HepG2 (cell line): ENCODE results near the gene ZACN. TPM values are rescaled to one million over a fixed set of nuclear protein-coding genes. Genes with fewer than 3 reads are reported as not detected.

Experiments used
- BCL3 ChIP-seq: sonication (generic); formaldehyde crosslinking; IDR thresholded peaks from 2 replicates; pipeline ENCODE4 v1.5.1; 2020; ENCODE audit warnings: mild to moderate bottlenecking, missing genetic modification reagents, moderate library complexity
- FOXC1 ChIP-seq: sonication (generic); formaldehyde crosslinking; IDR thresholded peaks from 2 replicates; pipeline ENCODE4 v1.8.0; 2022; ENCODE audit warnings: mild to moderate bottlenecking, missing genetic modification reagents, borderline replicate concordance
- NFIC ChIP-seq: IDR thresholded peaks from 2 replicates; pipeline ENCODE4 v1.6.1; 2012; ENCODE audit warnings: mild to moderate bottlenecking, low read length, inconsistent platforms
- NKX3-1 ChIP-seq: sonication (generic); formaldehyde crosslinking; IDR thresholded peaks from 2 replicates; pipeline ENCODE4 v1.5.0; 2020; ENCODE audit warnings: missing genetic modification reagents
- TFDP1 ChIP-seq: IDR thresholded peaks from 2 replicates; pipeline ENCODE4 v1.6.1; 2016; ENCODE audit warnings: missing compliant biosample characterization, missing genetic modification reagents, borderline replicate concordance
- TRIM24 ChIP-seq: sonication (generic); formaldehyde crosslinking; IDR thresholded peaks from 2 replicates; pipeline ENCODE4 v1.8.0; 2022; ENCODE audit warnings: mild to moderate bottlenecking, missing genetic modification reagents
- ZBTB46 ChIP-seq: sonication (generic); formaldehyde crosslinking; IDR thresholded peaks from 2 replicates; pipeline ENCODE4 v1.4.0; 2020; ENCODE audit warnings: mild to moderate bottlenecking, missing genetic modification reagents, borderline replicate concordance
- ZHX1 ChIP-seq: sonication (generic); formaldehyde crosslinking; IDR thresholded peaks from 2 replicates; pipeline ENCODE4 v1.8.1; 2022; ENCODE audit warnings: low read depth, mild to moderate bottlenecking, missing genetic modification reagents
- ZNF318 ChIP-seq: sonication (generic); formaldehyde crosslinking; IDR thresholded peaks from 2 replicates; pipeline ENCODE4 v1.4.0; 2020; ENCODE audit warnings: mild to moderate bottlenecking, missing genetic modification reagents
- ZNF776 ChIP-seq: sonication (generic); formaldehyde crosslinking; IDR thresholded peaks from 2 replicates; pipeline ENCODE4 v1.4.0; 2020; ENCODE audit warnings: mild to moderate bottlenecking, missing genetic modification reagents
- ZSCAN9 ChIP-seq: IDR thresholded peaks from 2 replicates; pipeline ENCODE4 v1.6.1; 2016; ENCODE audit warnings: borderline replicate concordance
- polyA plus RNA-seq, 8 experiments: library from polyadenylated mRNA; depleted of rRNA in 3 of 8; stranded (reverse) in 7 of 8; unstranded in 1 of 8; fragments of >200 nt; fragmentation: Illumina TruSeq in 4 of 8; extraction: Trizol in 4 of 8; gene quantifications; 2 replicates each; pipeline versions ENCODE4 v1.2.1 to v1.2.3, GENCODE V29; 2011 to 2016; ENCODE audit warnings: low read depth in 4 of 8, missing spikeins in 1 of 8, mixed read lengths in 1 of 8; ENCODE audit not compliant: insufficient read depth in 1 of 8
- total RNA-seq, 5 experiments: library from RNA; depleted of rRNA; stranded (reverse); fragments of >200 nt; fragmentation: Illumina TruSeq; extraction: Trizol; gene quantifications; 2 replicates each; pipeline ENCODE4 v1.2.3, GENCODE V29; 2016; ENCODE audit warnings: low read depth in 1 of 5

ZACN gene
- total and polyA plus RNA-seq, 2 of the 13 experiments (the other 11 are each of a cell fraction or from before 2014, with no cell fraction given) = 0.11 to 0.15 TPM

GRCh38 chr17:76104140-76104895 lies 25.3 kb downstream of the ZACN start (continued):
- peak; percentile 72 for TF ChIP-seq BCL3 (CRISPR knock-in tag)
- no peak for TF ChIP-seq NFIC
- TF ChIP-seq ZBTB46 (CRISPR knock-in tag) = no peak
- no peak for TF ChIP-seq TFDP1
- no peak for TF ChIP-seq ZHX1 (CRISPR knock-in tag)
- peak; percentile 22; the same call in 1 of the 2 replicates for TF ChIP-seq ZNF776 (CRISPR knock-in tag)
- no peak for TF ChIP-seq TRIM24 (CRISPR knock-in tag)
- TF ChIP-seq ZNF318 (CRISPR knock-in tag) = peak; percentile 42; the same call in 1 of the 2 replicates
- no peak for TF ChIP-seq NKX3-1
- peak; percentile 40; the same call in 1 of the 2 replicates for TF ChIP-seq FOXC1
- no peak for TF ChIP-seq ZSCAN9 (CRISPR knock-in tag)
